Parathyroid adenoma (tissue), 2 donors: Measurements from ENCODE around the gene RNF220.

Experiments used
- H2AFZ ChIP-seq: fragments of 300-600 bp; sonication (generic); one replicate; pipeline ENCODE4 v1.7.0; 2017; ENCODE audit warnings: antibody characterized with exemption, mild to moderate bottlenecking
- H3K27ac ChIP-seq: fragments of 300-600 bp; sonication (generic); one replicate; pipeline ENCODE4 v1.7.0; 2017
- H3K27me3 ChIP-seq: fragments of 300-600 bp; sonication (generic); one replicate; pipeline ENCODE4 v1.7.0; 2017; ENCODE audit warnings: low read length; ENCODE audit not compliant: control insufficient read depth, insufficient read depth
- H3K36me3 ChIP-seq: fragments of 300-600 bp; sonication (generic); one replicate; pipeline ENCODE4 v1.7.0; 2017; ENCODE audit warnings: low read length; ENCODE audit not compliant: control insufficient read depth, insufficient read depth
- H3K4me1 ChIP-seq: fragments of 300-600 bp; sonication (generic); one replicate; pipeline ENCODE4 v1.7.0; 2017; ENCODE audit warnings: control low read depth
- H3K4me2 ChIP-seq: fragments of 300-600 bp; sonication (generic); one replicate; pipeline ENCODE4 v1.7.0; 2017; ENCODE audit warnings: low read length
- H3K4me3 ChIP-seq: fragments of 300-600 bp; sonication (generic); one replicate; pipeline ENCODE4 v1.7.0; 2017; ENCODE audit warnings: low read depth, low read length
- H3K79me2 ChIP-seq: fragments of 300-600 bp; sonication (generic); one replicate; pipeline ENCODE4 v1.7.0; 2017; ENCODE audit warnings: control low read depth
- H3K9ac ChIP-seq: fragments of 300-600 bp; sonication (generic); one replicate; pipeline ENCODE4 v1.7.0; 2017; ENCODE audit warnings: mild to moderate bottlenecking
- H3K9me3 ChIP-seq: fragments of 300-600 bp; sonication (generic); one replicate; pipeline ENCODE4 v1.7.0; 2017; ENCODE audit warnings: low read length; ENCODE audit not compliant: control insufficient read depth
- TF ChIP-seq, protein P1 (sequence below): fragments of 300-600 bp; sonication (generic); IDR thresholded peaks from one replicate; pipeline ENCODE4 v1.7.0; 2017; ENCODE audit warnings: antibody characterized with exemption, mild to moderate bottlenecking
- donor health status: primary hyperparathyroidism.

The RNF220 gene

GRCh38 chr1:44588551-44589210 lies 183.6 kb downstream of the RNF220 start:
- Histone ChIP-seq H3K36me3 (no peaks in the 10 kb centered on the region), H3K4me1 (no peaks in the 10 kb centered on the region), H3K9ac (no peak overlapping the region), H3K27me3 (no peaks in the 10 kb centered on the region), H3K4me2 (no peak overlapping the region), H3K27ac (no peak overlapping the region), H3K4me3 (no peak overlapping the region), H3K9me3 (no peaks in the 10 kb centered on the region), H3K79me2 (no peaks in the 10 kb centered on the region), H2AFZ (no peak overlapping the region)
- TF ChIP-seq, protein P1, sequence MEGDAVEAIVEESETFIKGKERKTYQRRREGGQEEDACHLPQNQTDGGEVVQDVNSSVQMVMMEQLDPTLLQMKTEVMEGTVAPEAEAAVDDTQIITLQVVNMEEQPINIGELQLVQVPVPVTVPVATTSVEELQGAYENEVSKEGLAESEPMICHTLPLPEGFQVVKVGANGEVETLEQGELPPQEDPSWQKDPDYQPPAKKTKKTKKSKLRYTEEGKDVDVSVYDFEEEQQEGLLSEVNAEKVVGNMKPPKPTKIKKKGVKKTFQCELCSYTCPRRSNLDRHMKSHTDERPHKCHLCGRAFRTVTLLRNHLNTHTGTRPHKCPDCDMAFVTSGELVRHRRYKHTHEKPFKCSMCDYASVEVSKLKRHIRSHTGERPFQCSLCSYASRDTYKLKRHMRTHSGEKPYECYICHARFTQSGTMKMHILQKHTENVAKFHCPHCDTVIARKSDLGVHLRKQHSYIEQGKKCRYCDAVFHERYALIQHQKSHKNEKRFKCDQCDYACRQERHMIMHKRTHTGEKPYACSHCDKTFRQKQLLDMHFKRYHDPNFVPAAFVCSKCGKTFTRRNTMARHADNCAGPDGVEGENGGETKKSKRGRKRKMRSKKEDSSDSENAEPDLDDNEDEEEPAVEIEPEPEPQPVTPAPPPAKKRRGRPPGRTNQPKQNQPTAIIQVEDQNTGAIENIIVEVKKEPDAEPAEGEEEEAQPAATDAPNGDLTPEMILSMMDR, result no peak

GRCh38 chr1:44590475-44590874 lies 185.4 kb downstream of the RNF220 start:
- Histone ChIP-seq H3K9me3 (no peaks in the 10 kb centered on the region), H3K79me2 (no peaks in the 10 kb centered on the region), H3K9ac (no peak overlapping the region), H3K4me3 (no peak overlapping the region), H3K4me2 (no peak overlapping the region), H3K27me3 (no peaks in the 10 kb centered on the region), H3K4me1 (no peaks in the 10 kb centered on the region), H3K36me3 (no peaks in the 10 kb centered on the region), H3K27ac (no peak overlapping the region), H2AFZ (no peak overlapping the region)
- TF ChIP-seq, protein P1, result no peak

DNA sequence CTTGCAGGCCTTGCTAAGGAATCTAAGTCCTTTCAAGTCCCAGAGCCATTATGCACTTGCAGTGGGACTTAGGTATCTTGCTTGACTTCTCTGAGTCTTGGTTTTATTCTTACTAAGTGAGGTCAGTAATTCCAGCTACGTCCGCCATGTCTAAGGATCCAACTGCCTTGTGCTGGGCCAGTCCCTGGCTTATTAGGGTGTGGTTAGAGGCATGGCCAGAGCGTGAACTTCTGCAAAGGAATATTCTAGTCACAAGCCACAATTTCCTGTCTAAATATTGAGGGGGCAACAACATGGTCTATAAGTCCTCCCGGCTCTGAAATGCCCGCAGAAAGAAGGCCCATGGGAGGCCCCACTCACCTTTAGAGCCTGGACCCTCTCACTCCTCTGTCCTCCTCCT lies 186.3 kb downstream of the RNF220 start:
- Histone ChIP-seq H3K4me3 (no peak overlapping the region), H3K27me3 (no peaks in the 10 kb centered on the region), H3K4me1 (no peaks in the 10 kb centered on the region), H3K9ac (no peak overlapping the region), H3K79me2 (no peaks in the 10 kb centered on the region), H3K4me2 (no peak overlapping the region), H3K27ac (no peak overlapping the region), H3K9me3 (no peaks in the 10 kb centered on the region), H2AFZ (no peak overlapping the region), H3K36me3 (no peaks in the 10 kb centered on the region)
- TF ChIP-seq, protein P1, result no peak

GRCh38 chr1:44592208-44593145 lies 187.4 kb downstream of the RNF220 start:
- Histone ChIP-seq H3K9me3 (no peaks in the 10 kb centered on the region), H3K4me1 (no peaks in the 10 kb centered on the region), H3K27ac (no peak overlapping the region), H3K9ac (no peak overlapping the region), H3K4me2 (no peak overlapping the region), H3K4me3 (no peak overlapping the region), H3K79me2 (no peaks in the 10 kb centered on the region), H2AFZ (no peak overlapping the region), H3K36me3 (no peaks in the 10 kb centered on the region), H3K27me3 (no peaks in the 10 kb centered on the region)
- TF ChIP-seq, protein P1, result no peak
